Left lobe of liver (tissue), 2 donors: ENCODE data around the gene DNAJB2. TPM values are rescaled to one million over a fixed set of nuclear protein-coding genes. Genes with fewer than 3 reads are reported as not detected.
"Not testable (repeated sequence)": the region's sequence is repeated elsewhere in the genome, so short reads cannot be mapped to it uniquely, and the experiment has no call there.

Experiments used
- ATAC-seq: fragments of 200-7000 bp; cut with Tn5 transposase; one replicate; pipeline ENCODE4 v1.9.1; 2020; ENCODE audit warnings: mild to moderate bottlenecking, moderate library complexity
- DNase-seq: peaks from one replicate; pipeline ENCODE4 v3.0.0-alpha.2; 2020; ENCODE audit warnings: low spot score
- total RNA-seq: library from RNA; stranded (reverse); gene quantifications from one replicate; pipeline ENCODE4 v1.2.1, GENCODE V29; 2021
- donor health status: DM: no; HTN: no; CAD: no; lungs with moderate emphysema.
- donor health status: DM: no; HTN: yes; CAD: no.

The DNAJB2 gene
- total RNA-seq, 1 donor from 2014 or later, result 40.9 TPM

- DNase-seq, result no peak
- peak; percentile 14 for ATAC-seq
Measured at GRCh38 chr2:219254590-219255201, 24.5 kb upstream of the DNAJB2 start.

- not testable (repeated sequence) for DNase-seq, ATAC-seq
Measured at GRCh38 chr2:219258942-219259341, 20.2 kb upstream of the DNAJB2 start.

- ATAC-seq (no peak), DNase-seq (no peak)
Measured at GRCh38 chr2:219261024-219261855, 17.9 kb upstream of the DNAJB2 start.

GRCh38 chr2:219266232-219266631 lies 12.9 kb upstream of the DNAJB2 start:
- ATAC-seq, result no peak

GRCh38 chr2:219266886-219267285 lies 12.3 kb upstream of the DNAJB2 start:
- ATAC-seq, result no peak
- no peak for DNase-seq

More at GRCh38 chr2:219266232-219266631, 12.9 kb upstream of the DNAJB2 start:
- no peak for DNase-seq

GRCh38 chr2:219268294-219268693 lies 10.9 kb upstream of the DNAJB2 start:
- ATAC-seq, result no peak
- no peak for DNase-seq

- ATAC-seq, result peak; percentile 94
- peak; percentile 89 for DNase-seq
Measured at GRCh38 chr2:219269362-219270054, 9.7 kb upstream of the DNAJB2 start.

- DNase-seq, result peak; percentile 65
- peak; percentile 69 for ATAC-seq
Measured at GRCh38 chr2:219270055-219270372, 9.2 kb upstream of the DNAJB2 start.

GRCh38 chr2:219271021-219271420 lies 8.1 kb upstream of the DNAJB2 start:
- ATAC-seq, result no peak
- DNase-seq, result no peak

- DNase-seq (no peak), ATAC-seq (no peak)
Measured at GRCh38 chr2:219272356-219272755, 6.8 kb upstream of the DNAJB2 start.

GRCh38 chr2:219272995-219273394 lies 6.2 kb upstream of the DNAJB2 start:
- ATAC-seq (no peak), DNase-seq (no peak)

- ATAC-seq (no peak), DNase-seq (no peak)
Measured at GRCh38 chr2:219273937-219274336, 5.2 kb upstream of the DNAJB2 start.

GRCh38 chr2:219274361-219274921 lies 4.7 kb upstream of the DNAJB2 start:
- ATAC-seq, result no peak
- no peak for DNase-seq

- ATAC-seq (peak; percentile 73), DNase-seq (peak; percentile 85)
Measured at GRCh38 chr2:219277703-219278654, 1.2 kb upstream of the DNAJB2 start.

- ATAC-seq, result peak; percentile 40
- DNase-seq, result no peak
Measured at GRCh38 chr2:219278655-219279150, 463 bp upstream of the DNAJB2 start.

GRCh38 chr2:219279916-219280516 lies 850 bp downstream of the DNAJB2 start:
- ATAC-seq (peak; percentile 17), DNase-seq (no peak)

- ATAC-seq (no peak), DNase-seq (no peak)
Measured at GRCh38 chr2:219280651-219281050, 1.5 kb downstream of the DNAJB2 start.

GRCh38 chr2:219281588-219281987 lies 2.4 kb downstream of the DNAJB2 start:
- no peak for DNase-seq
- ATAC-seq, result no peak

GRCh38 chr2:219282375-219282774 lies 3.2 kb downstream of the DNAJB2 start:
- no peak for DNase-seq
- ATAC-seq, result no peak
